SH-SY5Y (cell line): ENCODE measurements around the gene TBC1D8.

Experiments
- GATA2 ChIP-seq: IDR thresholded peaks from 2 replicates; pipeline ENCODE4 v1.6.1; 2011; ENCODE audit warnings: mild to moderate bottlenecking, low read depth, low read length
- GATA3 ChIP-seq: IDR thresholded peaks from 2 replicates; pipeline ENCODE4 v1.6.1; 2011; ENCODE audit warnings: low read depth, mild to moderate bottlenecking, low read length, moderate library complexity

TBC1D8 gene

GRCh38 chr2:100960688-100961087 is 190.5 kb downstream of the TBC1D8 start:
- TF ChIP-seq GATA2, result no peak
- TF ChIP-seq GATA3, result no peak

- TF ChIP-seq GATA2 (no peak), GATA3 (no peak)
Observed at GRCh38 chr2:100959225-100959880, 191.8 kb downstream of the TBC1D8 start.

DNA sequence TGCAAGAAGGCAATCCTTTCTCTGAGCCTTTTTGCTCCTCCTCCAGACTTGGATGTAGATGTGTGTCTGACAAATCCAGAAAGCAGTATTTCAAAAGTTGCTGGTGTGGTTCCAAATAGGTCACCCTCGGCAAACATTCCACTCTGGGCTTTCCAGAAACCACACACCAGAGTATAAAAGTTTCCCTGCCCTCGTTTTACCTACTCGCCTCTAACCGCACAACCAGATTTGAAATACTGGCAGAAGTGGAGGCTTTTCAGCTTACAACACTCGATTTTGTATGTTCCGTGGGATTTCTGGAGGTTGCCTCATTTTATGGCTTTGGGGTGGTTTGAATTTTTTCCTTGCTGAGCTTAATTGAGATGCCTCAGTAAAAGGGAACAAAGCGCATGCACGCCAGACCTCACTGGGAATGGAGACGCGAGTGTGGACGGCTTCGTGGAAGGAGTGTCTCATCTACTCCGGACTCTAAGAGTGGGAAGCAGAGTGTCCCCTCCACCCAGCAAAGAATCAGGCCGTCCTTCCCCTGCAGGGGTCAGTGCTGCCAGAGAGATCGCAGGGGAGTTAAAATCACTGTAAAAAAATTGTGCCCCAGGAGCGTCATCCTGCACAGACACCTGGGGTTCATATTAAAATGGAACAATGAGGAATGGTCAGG is 193.1 kb downstream of the TBC1D8 start:
- TF ChIP-seq GATA3 (no peak), GATA2 (no peak)
